ENCODE data around the gene HSPA9.

Gene HSPA9

DNA sequence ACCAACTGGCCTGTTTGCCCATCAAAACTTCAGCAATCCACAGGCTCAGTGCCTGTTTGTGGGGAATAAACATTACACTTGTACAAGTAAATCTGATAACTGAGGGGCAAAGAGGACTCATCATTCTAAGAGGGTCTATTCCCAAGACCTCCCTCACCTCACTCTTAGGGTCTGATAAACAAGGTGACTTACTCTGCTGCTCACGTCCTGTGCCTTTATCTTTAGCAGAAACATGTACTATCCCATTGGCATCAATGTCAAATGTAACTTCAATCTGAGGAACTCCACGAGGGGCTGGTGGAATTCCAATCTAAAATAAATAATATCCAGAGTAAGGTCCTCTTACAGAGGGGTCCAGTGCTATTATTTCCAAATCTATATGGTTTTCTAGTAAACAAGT is 17.5 kb downstream of the HSPA9 start:
- DNase-seq (ENCODE audit: low read depth in 1 of 2, low spot score in 1 of 2): no peak
- no peak overlapping the region for H3K4me3 ChIP-seq (replicated peaks; ENCODE audit: insufficient read depth, low read length)
- TF ChIP-seq, protein P1, sequence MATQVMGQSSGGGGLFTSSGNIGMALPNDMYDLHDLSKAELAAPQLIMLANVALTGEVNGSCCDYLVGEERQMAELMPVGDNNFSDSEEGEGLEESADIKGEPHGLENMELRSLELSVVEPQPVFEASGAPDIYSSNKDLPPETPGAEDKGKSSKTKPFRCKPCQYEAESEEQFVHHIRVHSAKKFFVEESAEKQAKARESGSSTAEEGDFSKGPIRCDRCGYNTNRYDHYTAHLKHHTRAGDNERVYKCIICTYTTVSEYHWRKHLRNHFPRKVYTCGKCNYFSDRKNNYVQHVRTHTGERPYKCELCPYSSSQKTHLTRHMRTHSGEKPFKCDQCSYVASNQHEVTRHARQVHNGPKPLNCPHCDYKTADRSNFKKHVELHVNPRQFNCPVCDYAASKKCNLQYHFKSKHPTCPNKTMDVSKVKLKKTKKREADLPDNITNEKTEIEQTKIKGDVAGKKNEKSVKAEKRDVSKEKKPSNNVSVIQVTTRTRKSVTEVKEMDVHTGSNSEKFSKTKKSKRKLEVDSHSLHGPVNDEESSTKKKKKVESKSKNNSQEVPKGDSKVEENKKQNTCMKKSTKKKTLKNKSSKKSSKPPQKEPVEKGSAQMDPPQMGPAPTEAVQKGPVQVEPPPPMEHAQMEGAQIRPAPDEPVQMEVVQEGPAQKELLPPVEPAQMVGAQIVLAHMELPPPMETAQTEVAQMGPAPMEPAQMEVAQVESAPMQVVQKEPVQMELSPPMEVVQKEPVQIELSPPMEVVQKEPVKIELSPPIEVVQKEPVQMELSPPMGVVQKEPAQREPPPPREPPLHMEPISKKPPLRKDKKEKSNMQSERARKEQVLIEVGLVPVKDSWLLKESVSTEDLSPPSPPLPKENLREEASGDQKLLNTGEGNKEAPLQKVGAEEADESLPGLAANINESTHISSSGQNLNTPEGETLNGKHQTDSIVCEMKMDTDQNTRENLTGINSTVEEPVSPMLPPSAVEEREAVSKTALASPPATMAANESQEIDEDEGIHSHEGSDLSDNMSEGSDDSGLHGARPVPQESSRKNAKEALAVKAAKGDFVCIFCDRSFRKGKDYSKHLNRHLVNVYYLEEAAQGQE (IDR thresholded peaks at IDR 0.05; ENCODE audit: insufficient replicate concordance, low read depth): no peak
- TF ChIP-seq, protein P2, sequence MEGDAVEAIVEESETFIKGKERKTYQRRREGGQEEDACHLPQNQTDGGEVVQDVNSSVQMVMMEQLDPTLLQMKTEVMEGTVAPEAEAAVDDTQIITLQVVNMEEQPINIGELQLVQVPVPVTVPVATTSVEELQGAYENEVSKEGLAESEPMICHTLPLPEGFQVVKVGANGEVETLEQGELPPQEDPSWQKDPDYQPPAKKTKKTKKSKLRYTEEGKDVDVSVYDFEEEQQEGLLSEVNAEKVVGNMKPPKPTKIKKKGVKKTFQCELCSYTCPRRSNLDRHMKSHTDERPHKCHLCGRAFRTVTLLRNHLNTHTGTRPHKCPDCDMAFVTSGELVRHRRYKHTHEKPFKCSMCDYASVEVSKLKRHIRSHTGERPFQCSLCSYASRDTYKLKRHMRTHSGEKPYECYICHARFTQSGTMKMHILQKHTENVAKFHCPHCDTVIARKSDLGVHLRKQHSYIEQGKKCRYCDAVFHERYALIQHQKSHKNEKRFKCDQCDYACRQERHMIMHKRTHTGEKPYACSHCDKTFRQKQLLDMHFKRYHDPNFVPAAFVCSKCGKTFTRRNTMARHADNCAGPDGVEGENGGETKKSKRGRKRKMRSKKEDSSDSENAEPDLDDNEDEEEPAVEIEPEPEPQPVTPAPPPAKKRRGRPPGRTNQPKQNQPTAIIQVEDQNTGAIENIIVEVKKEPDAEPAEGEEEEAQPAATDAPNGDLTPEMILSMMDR (IDR thresholded peaks at IDR 0.05; ENCODE audit: insufficient read depth, low read length): no peak
- TF ChIP-seq GABPA (IDR thresholded peaks at IDR 0.05; ENCODE audit: low read depth) (no peak), SPI1 (IDR thresholded peaks at IDR 0.05; ENCODE audit: borderline replicate concordance, low read depth) (no peak), POLR2AphosphoS5 (IDR thresholded peaks at IDR 0.05; ENCODE audit: low read depth) (no peak)
- H3K27ac ChIP-seq (replicated peaks): no peak overlapping the region
- no peaks in the 10 kb centered on the region for H3K27me3 ChIP-seq (ENCODE audit: insufficient read depth, poor library complexity, severe bottlenecking)

DNA sequence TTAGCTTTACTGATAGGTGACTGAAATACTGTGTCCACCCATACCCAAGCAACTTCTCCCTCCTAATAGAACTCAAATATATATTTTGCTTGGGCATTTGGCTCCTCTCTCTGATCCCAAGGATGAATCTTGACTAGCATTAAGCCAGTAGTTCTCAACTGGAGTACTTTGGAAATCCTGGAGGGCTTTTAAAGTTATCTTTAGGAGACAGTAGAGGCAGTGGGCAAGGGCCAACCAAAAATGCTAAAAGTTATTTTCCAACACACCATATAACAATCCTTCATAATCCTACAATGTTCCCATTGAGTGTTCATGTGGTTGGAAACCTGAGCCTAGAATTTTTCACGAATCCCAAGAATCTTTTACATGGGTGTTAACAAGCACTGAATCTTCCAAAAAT is 21.1 kb downstream of the HSPA9 start:
- TF ChIP-seq SPI1 (IDR thresholded peaks at IDR 0.05; ENCODE audit: borderline replicate concordance, low read depth) (no peak), POLR2AphosphoS5 (IDR thresholded peaks at IDR 0.05; ENCODE audit: low read depth) (no peak), GABPA (IDR thresholded peaks at IDR 0.05; ENCODE audit: low read depth) (no peak)
- TF ChIP-seq, protein P2 (IDR thresholded peaks at IDR 0.05; ENCODE audit: insufficient read depth, low read length): no peak
- TF ChIP-seq, protein P1 (IDR thresholded peaks at IDR 0.05; ENCODE audit: insufficient replicate concordance, low read depth): no peak
- no peak for DNase-seq (ENCODE audit: low read depth in 1 of 2, low spot score in 1 of 2)
- Histone ChIP-seq H3K4me3 (replicated peaks; ENCODE audit: insufficient read depth, low read length) (no peak overlapping the region), H3K27ac (replicated peaks) (no peak overlapping the region), H3K27me3 (ENCODE audit: insufficient read depth, poor library complexity, severe bottlenecking) (no peaks in the 10 kb centered on the region)

DNA sequence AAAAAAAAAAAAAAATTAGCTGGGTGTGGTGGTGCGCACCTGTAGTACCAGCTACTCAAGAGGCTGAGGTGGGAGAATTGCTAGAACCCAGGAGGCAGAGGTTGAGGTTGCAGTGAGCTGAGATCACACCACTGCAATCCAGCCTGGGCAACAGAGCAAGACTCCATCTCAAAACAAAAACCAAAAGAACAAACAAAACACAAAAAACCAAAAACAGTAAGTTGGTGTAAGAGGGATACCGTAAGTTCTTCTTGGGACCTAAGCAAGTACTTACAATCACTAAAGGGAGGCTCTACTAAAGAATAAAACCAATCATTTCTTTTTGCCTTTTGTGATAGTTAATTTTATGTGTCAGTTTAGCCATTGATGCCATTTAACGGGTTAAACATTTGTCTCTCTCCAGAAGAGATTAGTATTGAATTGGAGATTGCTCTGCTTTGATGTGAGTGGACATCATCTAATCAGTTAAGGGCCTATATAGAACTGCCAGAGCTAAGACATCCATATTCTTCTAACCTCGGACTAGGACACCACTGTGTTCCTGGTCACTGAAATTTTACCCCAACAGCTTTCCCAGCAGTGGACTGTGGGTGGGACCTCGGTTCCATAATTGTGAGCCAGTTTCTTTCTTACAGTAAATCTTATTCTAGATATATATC is 21.6 kb downstream of the HSPA9 start:
- TF ChIP-seq, protein P2 (IDR thresholded peaks at IDR 0.05; ENCODE audit: insufficient read depth, low read length): no peak
- no peak for TF ChIP-seq POLR2AphosphoS5 (IDR thresholded peaks at IDR 0.05; ENCODE audit: low read depth)
- TF ChIP-seq GABPA (IDR thresholded peaks at IDR 0.05; ENCODE audit: low read depth): no peak
- Histone ChIP-seq H3K27ac (replicated peaks) (no peak overlapping the region), H3K4me3 (replicated peaks; ENCODE audit: insufficient read depth, low read length) (no peak overlapping the region), H3K27me3 (ENCODE audit: insufficient read depth, poor library complexity, severe bottlenecking) (no peaks in the 10 kb centered on the region)
- DNase-seq (ENCODE audit: low read depth in 1 of 2, low spot score in 1 of 2): no peak

DNA sequence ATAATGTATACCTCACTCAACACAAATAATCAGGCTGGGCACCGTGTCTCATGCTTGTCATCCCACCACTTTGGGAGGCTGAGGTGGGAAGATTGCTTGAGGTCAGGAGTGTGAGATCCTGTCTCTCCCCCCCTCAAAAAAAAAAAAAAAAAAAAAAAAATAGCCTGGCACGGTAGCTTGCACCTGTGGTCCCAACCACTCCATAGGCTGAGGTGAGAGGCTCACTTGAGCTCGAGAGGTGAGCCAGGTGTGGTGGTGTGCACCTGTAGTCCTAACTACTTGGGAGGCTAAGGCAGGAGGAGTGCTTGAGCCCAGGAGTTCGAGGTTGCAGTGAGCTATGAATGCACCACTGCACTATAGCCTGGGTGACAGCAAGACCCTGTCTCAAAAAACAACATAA is 22.5 kb downstream of the HSPA9 start:
- Histone ChIP-seq H3K4me3 (replicated peaks; ENCODE audit: insufficient read depth, low read length) (no peak overlapping the region), H3K27ac (replicated peaks) (no peak overlapping the region), H3K27me3 (ENCODE audit: insufficient read depth, poor library complexity, severe bottlenecking) (no peaks in the 10 kb centered on the region)
- TF ChIP-seq, protein P1 (IDR thresholded peaks at IDR 0.05; ENCODE audit: insufficient replicate concordance, low read depth): no peak
- no peak for TF ChIP-seq SPI1 (IDR thresholded peaks at IDR 0.05; ENCODE audit: borderline replicate concordance, low read depth)
- TF ChIP-seq POLR2AphosphoS5 (IDR thresholded peaks at IDR 0.05; ENCODE audit: low read depth): no peak
- TF ChIP-seq, protein P2 (IDR thresholded peaks at IDR 0.05; ENCODE audit: insufficient read depth, low read length): no peak
- no peak for TF ChIP-seq GABPA (IDR thresholded peaks at IDR 0.05; ENCODE audit: low read depth)
- DNase-seq (ENCODE audit: low read depth in 1 of 2, low spot score in 1 of 2): no peak

All from HL-60 (cell line).